Central memory CD4-positive, alpha-beta T cell (primary cell): ENCODE results near the gene SERPINI1.

Source experiments
- DNase-seq: peaks from one replicate; pipeline ENCODE4 v3.0.0; 2022
- total RNA-seq, 3 experiments: gene quantifications; one replicate each; lab custom pipeline; 2026; lab: John Stamatoyannopoulos, UW

The SERPINI1 gene, protein sequence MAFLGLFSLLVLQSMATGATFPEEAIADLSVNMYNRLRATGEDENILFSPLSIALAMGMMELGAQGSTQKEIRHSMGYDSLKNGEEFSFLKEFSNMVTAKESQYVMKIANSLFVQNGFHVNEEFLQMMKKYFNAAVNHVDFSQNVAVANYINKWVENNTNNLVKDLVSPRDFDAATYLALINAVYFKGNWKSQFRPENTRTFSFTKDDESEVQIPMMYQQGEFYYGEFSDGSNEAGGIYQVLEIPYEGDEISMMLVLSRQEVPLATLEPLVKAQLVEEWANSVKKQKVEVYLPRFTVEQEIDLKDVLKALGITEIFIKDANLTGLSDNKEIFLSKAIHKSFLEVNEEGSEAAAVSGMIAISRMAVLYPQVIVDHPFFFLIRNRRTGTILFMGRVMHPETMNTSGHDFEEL
- total RNA-seq: 1.1 to 5.8 (median 3.9) reads per million in 3 experiments

DNA sequence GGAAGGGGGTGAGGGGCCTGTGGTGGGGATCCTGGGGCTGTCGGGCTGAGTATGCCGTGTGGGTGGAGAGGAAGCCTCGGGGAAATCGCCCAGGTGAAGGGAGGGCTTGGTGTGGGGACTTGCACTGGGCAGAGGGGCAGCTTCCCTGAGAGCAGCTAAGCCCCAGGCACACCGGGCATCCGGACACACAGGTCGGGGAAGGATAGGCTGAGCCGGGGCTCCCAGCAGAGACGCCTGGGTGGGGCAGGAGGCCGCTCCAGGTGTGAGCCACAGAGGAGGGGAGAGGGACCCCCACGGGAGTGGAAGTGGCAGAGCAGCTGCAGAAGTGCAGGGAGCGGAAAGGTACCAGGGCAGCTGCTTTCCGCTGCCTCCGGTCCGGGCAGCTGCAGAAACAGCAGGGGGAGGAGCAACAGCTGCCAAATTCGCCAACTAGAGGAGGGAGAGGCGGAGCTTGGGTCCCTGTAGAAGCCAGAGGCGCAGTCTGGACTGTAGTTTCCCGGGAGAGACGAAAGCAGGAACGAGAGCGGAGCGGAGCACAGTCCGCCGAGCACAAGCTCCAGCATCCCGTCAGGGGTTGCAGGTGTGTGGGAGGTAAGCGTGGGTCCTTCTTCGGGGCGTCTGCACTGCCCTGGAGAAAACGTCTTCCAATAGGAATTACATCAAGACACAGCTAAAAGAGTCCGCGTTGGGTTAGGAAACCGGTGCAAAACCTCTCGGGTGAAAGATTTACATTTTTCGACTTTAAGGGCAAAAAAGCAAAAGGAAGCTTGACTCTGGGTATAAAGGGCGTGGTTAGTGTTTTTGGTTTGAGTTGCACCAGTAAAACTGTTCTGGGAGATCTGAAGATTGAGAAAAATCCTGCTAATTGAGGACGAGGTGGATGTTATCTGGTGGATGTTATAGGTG is at the start of gene SERPINI1:
SERPINI1 (plus strand) TSS at position 489 of the 906 bp plus-strand sequence. CDS start 53,408 bp downstream, outside the sequence.
- peak; percentile 71 for DNase-seq

DNA sequence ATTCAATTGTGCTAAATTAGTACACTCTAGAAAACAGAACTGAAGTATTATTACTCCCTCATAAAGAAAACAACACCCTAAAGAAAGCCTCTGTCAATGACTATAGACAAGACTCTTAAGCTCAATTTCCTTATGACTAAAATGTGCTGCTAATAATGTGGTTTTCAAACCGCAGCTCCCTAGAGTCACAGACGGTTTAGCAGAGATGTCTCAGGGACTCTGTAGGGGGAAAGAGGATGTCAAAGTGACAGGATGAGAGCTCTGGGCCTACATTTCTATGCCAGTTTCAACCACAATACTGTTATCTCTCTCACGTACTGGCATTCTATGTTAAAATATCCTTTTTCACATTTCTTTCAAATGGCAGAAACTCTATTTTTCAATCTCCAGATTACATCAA is 44.2 kb upstream of the SERPINI1 start:
- DNase-seq: peak; percentile 40

DNA sequence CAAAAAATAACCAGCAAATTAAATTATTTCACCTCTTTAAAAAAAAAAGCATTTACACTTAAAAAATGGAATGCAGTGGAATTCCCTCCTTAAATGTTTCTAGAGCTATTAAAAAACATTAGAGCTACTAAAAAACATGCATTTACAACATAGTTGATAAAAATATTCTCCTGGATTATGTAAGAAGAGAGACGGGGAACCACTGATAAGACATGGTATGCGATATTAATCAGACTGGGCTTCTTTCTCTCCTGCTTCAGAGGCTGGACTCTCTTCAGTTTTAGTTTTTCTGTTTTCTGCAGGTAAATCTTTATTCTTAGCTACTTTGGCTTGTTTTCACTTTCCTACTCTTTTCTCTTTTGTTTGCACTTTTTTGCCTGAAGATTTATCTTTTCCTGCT is 41.4 kb upstream of the SERPINI1 start:
- no peak for DNase-seq

DNA sequence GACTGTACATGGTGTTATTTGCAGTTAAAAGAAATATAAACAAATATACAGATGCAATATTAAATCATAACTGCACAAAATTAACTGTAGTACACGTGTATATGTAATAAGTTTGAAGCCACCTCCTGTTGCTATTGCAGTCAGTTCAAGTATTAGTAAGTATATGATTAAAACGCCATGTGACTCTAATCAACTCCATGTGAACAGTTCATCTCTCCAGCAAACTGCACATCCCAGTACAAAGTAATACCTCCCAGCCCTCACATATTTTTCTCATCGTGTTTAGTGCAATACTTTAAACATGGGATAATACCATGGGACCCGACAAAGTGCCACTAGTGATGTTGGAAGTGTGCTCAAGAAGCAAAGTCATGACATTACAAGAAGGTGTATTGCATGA is 35.5 kb upstream of the SERPINI1 start:
- no peak for DNase-seq

DNA sequence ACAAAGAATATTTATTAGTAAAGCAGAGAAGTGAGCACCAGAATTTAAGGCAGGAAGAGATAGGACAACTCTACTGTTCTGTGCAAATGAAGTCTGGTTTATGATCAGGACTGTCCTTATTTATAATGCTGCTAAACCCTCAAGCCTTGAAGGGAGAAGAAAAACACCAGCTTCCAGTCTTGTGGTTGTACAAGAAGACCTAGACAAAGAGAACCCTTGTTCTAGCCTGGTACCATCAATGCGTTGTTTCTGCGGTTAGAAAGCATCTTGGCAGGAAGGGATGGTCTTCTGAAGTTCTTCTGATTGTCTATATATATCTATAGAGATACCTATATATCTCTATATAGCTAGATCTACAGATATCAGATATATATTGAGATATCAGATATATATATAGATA is 34.6 kb upstream of the SERPINI1 start:
- no peak for DNase-seq

DNA sequence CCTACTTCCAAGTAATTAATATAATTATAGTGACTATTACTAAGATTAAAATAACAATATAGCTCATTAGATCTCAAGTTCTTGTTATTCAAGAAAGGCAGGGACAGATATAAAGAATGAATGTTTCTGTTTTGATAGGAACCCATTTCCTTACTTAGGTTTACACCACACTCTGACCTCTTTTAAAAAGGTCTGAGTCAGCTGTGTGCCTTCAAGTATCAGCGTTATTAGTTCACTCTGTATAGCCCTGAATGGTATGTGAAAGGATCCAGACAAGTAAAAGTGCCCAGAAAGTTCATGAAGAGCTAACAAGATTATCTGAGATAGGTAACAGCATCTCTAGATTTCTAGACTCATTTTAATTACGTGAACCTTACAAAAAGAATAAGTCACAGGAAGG is 29.7 kb upstream of the SERPINI1 start:
- no peak for DNase-seq

DNA sequence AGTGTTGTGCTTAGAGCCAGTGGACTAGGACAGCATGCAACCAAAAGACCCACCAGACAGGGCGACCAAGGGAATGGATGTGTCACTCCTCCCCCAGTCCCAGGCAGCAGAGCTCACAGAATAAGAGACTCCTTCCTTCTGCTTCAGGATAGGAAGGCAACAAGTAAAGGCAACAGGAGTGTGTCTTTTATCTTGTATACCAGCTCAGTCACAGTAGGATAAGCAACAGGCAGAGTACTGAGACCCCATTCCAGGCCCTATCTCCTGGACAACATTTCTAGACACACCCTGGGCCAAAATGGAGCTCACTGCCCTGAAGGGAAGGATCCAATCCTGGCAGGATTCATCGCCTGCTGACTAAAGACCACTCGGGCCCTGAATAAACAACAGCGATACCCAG is 25.8 kb upstream of the SERPINI1 start:
- DNase-seq: no peak

DNA sequence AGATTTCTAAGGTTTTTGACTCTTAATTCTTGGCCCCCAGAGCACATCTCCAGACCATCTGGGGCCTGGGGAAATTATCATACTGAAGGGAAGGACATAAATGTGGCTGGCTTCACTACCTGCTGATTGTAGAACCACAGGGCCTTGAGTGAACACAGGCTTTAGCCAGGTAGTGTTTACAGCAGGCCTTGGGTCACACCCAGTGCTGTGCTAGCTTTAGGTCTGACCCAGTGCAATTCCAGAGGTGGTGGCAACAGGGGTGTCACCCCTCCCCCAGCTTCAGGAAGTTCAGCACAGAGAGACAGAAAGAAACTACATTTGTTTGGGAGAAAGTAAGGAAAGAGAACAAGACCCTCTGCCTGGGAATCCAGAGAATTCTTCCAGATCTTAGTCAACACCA is 25.0 kb upstream of the SERPINI1 start:
- DNase-seq: no peak

DNA sequence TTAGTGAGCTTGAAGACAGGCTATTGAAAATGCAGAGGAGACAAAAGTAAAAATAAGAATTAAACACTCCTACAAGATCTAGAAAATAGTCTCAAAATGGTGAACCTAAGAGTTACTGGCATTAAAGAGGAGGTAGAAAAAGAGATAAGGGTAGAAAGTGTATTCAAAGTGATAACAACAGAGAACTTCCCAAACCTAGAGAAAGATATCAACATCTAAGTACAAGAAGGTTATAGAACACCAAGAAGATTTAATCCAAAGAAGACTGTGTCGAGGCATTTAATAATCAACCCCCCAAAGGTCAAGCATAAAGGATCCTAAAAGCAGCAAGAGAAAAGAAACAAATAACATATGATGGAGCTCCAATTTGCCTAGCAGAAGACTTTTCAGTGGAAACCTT is 24.1 kb upstream of the SERPINI1 start:
- no peak for DNase-seq

DNA sequence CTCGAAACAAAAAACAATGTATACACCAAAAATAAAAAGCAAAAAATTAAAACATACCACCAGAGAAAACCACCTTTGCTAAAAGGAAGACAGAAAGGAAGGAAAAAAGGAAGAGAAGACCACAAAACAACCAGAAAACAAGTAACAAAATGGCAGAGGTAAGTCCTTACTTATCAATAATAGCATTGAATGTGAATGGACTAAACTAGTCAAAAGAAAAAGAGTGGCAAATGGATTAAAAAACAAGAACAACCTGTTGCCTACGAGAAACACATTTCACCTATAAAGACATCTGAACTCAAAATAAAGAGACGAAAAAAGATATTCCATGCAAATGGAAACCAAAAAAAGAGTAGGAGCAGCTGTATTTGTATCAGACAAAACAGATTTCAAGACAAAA is 23.1 kb upstream of the SERPINI1 start:
- no peak for DNase-seq

DNA sequence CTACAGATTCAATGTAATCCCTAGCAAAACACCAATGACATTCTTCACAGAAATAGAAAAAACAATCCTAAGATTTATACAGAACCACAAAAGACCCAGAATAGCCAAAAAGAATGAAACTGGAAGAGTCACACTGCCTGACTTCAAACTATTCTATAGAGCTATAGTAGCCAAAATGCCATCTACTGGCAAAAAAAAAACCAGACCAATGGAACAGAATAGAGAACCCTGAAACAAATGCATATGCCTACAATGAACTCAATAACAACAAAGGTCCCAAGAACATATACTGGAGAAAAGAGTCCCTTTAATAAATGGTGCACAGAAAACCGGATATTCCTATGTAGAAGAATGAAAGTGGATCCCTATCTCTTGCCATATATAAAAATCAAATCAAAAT is 20.6 kb upstream of the SERPINI1 start:
- DNase-seq: no peak

DNA sequence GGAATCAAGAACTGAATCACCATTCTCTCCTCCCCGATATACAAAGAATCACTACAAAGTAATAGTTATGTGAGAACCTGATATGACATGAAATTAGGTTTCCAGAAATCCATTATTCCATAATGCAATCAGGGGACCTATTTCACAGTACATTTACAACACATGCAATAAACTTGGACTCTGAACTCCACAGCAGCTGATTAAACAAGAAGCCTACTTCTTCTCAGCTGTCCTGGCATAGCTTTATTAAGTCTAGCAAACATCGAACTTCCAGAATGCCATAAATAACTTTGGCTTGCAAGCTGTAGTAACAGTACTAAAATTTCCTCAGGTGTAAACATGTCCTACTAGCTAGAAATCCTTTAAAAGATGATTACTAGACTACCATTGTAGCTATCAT is 18.6 kb upstream of the SERPINI1 start:
- no peak for DNase-seq

DNA sequence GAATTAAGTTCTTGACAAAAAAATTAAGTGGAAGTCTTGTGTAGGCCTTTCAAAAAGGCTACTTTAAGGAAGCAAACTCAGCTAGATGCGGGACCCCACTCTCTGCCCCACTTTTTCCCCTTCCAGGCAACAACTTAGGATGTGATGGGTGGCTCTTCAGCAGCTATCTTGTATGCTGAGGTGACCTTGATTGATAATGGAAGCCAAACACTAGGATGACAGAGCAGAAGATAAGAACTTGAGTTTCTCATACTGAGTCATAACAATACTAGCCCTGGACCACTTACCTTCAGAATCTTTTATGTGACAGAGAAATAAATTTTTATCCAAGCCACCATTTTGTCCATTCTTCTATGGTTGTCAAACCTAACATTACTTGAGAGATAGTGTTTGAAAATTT is 16.9 kb upstream of the SERPINI1 start:
- no peak for DNase-seq

DNA sequence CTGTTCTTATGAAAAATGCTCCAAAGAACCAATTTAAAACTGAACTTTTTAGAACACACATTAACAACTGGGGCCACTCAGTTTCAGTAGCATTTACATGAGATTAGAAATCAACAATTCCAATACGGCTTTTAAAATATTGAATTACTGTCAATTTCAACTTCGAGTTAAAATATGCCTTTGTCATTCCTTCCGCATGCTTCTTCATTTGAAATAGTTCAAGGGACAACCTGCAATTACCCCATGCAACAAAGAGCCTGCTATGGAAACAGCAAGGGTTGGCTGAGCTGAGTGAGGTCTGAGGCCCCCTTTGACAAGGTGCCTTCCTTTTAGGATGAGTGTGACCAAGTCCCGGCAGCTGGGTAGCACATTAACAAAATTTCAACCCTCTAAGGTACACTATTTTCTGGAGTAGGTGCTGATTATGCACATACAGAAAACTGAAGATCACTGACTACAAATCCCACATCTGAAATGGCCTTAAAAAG is 12.5 kb upstream of the SERPINI1 start:
- no peak for DNase-seq

DNA sequence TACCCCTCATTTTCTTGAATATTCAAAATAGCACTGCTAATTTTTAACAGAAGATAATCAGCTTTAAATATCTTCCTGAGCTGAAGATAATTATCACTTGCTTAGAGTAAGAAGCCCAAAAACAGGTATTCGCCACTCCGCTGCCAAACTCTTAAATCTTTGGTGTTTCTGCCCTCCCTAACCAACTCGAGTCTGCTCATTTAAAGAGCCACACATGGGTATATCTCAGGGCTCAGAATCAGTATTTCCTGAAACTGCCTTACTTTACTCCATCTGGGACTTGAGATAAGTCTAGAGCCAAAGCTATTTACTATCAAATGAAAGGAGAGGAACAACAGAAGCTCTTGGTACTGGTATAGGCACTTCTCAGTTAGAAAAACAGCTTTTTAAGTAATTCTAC is 11.6 kb upstream of the SERPINI1 start:
- DNase-seq: no peak

DNA sequence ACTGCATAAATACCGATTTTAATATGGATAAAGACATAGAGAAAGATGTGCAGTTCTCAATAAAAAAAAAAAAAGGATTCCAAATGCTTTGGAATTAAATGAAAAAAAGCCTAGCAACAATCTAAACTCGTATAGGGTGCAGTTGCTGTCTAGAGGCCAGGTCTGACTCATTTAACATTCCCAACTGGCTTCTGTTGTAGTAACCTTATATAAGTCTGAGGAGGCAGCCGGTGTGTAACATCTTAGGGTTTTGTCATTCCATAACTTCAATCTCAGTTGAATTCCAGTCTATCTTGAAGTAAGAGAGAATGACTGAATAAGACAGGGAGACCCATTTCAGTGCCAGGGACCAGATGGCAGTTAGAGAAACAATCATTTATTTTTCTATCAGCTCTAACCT is 7.3 kb upstream of the SERPINI1 start:
- DNase-seq: no peak

DNA sequence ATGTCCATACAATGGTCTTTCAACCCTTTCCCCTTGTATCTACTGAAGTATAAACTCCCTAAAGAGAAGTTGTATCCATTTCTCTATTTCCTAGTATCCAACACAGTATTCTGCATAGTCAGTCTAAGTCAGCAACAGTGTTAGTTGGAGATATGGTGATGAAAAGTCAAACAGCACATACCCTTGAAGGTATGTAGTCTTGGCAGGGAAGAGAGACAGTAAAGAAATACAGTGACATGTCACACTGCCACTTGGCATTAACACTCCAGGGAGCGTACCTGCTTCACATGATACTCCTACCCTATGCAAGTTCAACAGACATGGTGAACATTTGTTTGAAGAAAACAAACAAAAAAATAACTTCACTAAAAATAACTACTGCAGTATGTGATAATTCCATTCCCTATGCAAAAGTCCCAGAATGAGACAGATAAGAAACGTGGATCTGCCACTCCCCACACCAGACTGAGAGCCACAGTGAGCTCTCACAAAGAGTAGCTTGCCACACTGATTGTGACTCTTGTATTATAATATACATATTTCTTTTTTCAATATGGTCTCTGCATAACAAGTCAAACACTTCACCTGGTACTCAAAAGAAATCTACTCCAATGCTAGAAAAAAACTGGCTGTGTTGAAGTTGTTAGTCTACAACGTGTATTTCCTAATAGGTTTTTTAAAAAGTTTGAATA is 6.7 kb upstream of the SERPINI1 start:
- no peak for DNase-seq

DNA sequence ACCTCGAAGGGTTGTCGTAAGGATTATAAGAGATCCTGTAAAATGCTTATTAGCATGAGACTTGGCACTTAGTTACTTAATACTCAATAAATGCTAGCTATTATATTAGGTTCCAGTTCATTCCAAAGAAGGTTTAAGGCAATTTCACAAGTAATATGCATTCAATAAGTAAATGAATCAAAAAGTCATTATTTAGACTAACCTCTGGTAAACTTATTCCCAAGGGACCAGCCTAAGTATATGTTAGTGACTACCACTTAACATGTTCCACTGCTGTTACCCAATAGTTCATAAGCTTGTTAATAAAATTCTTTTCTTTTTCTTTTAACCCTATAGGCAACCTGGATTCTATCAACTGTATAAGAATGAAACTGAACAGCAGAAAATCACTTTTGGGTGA is 5.9 kb upstream of the SERPINI1 start:
- DNase-seq: no peak

DNA sequence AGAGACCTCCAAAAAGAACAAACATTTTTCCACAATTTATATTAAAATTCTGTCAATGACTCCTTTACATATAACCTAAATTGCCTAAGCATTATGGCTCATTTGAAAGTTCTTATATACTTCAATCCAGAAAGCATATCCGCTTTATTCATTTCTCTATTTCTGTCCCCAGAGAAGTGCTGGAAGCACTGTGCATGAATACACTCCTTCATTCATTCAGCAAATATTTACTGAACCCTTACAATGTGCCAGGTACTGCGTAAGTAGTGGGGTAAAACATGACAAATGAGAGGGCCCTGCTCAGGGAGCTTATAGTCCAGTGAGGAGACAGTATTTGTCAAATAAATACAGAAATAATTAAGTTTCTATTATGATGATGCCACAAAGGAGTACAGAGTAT is 4.1 kb upstream of the SERPINI1 start:
- no peak for DNase-seq

DNA sequence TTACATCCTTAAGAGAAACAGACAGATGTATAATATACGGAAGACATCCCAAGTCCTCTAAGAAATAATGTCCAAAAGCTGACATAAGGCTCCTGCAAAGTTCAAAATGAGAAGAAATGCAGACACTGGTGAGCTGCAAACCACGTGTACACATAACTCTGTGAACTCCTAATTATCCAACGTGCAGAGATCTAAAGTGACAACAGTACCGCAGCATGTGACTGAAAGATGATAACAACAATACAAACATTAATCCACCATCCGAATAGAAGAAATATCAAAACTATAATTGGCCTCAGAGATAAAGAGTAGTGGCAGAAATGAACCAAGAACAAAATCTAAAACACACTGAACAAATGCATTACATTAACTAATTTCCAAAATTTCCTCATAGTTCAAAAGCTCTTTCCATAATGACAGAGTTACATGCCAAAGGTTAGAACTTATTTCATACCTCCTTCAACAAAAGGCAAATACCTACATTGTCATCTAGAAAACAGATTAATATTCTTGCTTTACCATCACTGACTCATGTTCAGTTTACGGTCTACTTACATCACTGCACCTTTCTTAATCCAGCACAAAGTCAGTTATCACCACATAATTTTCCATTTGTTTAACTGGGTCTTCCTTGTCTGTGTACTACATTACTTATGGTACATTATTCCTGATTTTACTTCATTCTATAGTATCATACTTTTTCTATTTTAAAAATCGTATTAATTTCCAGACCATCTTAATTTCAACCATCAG is 3.0 kb upstream of the SERPINI1 start:
- no peak for DNase-seq

DNA sequence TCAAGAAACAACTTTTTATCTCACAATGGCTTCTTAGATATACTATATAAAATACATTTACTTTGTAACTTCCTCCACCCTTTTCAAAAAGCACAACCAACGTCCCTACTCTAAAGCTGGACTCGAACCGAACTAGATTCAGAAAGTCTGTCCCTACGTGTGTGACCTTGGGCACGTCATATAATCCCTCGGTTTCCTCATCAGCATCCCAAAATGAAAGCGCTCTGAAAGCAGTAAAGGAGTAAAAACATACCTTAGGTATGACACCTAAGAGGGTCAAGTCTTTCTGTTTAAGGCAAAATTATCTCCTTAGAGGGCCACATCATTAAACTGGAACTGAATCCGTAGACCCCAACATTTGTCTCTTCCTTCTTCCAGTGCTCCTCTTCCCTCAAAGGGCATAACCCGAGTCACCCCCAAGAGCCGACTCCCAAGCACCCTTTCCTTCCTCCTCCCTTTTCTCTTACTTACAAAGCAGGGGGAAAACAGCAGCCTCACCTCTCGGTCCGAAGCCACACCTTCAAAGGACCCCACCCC is 1.5 kb upstream of the SERPINI1 start:
- no peak for DNase-seq
